HFFc6 (cell line): Measurements from ENCODE around the gene COLGALT1. TPM values are rescaled to one million over a fixed set of nuclear protein-coding genes. Genes with fewer than 3 reads are reported as not detected.
"Not testable (repeated sequence)": the region's sequence is repeated elsewhere in the genome, so short reads cannot be mapped to it uniquely, and the experiment has no call there.

Experiments used
- DNase-seq: peaks from one replicate; pipeline ENCODE4 v3.0.0-alpha.2; 2018
- H3K27ac Mint-ChIP-seq: 2 replicates; pipeline ENCODE4 v1.8.0; 2020; ENCODE audit warnings: mild to moderate bottlenecking, mixed read lengths
- H3K27me3 Mint-ChIP-seq: 2 replicates; pipeline ENCODE4 v1.8.0; 2021; ENCODE audit warnings: mild to moderate bottlenecking, moderate library complexity, mixed read lengths; ENCODE audit not compliant: insufficient read depth
- H3K36me3 Mint-ChIP-seq: 2 replicates; pipeline ENCODE4 v1.8.0; 2021; ENCODE audit warnings: low read depth, mixed read lengths
- H3K4me1 Mint-ChIP-seq: 2 replicates; pipeline ENCODE4 v1.8.0; 2020; ENCODE audit warnings: low read depth, mixed read lengths
- H3K4me3 Mint-ChIP-seq: 2 replicates; pipeline ENCODE4 v1.8.0; 2020; ENCODE audit warnings: mild to moderate bottlenecking, moderate library complexity, mixed read lengths
- H3K9me3 Mint-ChIP-seq: 2 replicates; pipeline ENCODE4 v1.8.0; 2020; ENCODE audit warnings: mild to moderate bottlenecking, mixed read lengths
- CTCF ChIP-seq: fragments of 200-600 bp; sonication (generic); IDR thresholded peaks from 2 replicates; pipeline ENCODE4 v1.5.0; 2021; ENCODE audit warnings: antibody characterized with exemption, mild to moderate bottlenecking
- total RNA-seq, 6 experiments: library from RNA; stranded (reverse); fragmentation: NEBNext Ultra II Directional; extraction: Animal tissue kit (Norgen Biotek cat#: 25700); gene quantifications; 2 replicates in 1 of 6; 3 replicates in 5 of 6; pipeline ENCODE4 v1.2.3, GENCODE V29; 2021

The COLGALT1 gene
- total RNA-seq, 6 experiments from 2014 or later: 102 to 115 (median 106) TPM

GRCh38 chr19:17512574-17512939 is 42.9 kb upstream of the COLGALT1 start:
- Mint-ChIP-seq H3K27me3 (peaks cover 4% of the 10 kb centered on the region), H3K4me3 (peak overlapping the region; percentile 97), H3K27ac (peak overlapping the region; percentile 71), H3K36me3 (peaks cover 46% of the 10 kb centered on the region), H3K4me1 (peaks cover 45% of the 10 kb centered on the region), H3K9me3 (peaks cover 32% of the 10 kb centered on the region)
- TF ChIP-seq CTCF: no peak
- DNase-seq: no peak

- Mint-ChIP-seq H3K9me3 (peaks cover 22% of the 10 kb centered on the region), H3K27ac (no peak overlapping the region), H3K4me3 (no peak overlapping the region), H3K36me3 (peaks cover 38% of the 10 kb centered on the region), H3K4me1 (peaks cover 23% of the 10 kb centered on the region), H3K27me3 (peaks cover 2% of the 10 kb centered on the region)
- no peak for DNase-seq
- no peak for TF ChIP-seq CTCF
These were observed 39.9 kb upstream of the COLGALT1 start for GRCh38 chr19:17515408-17516149.

GRCh38 chr19:17517898-17518297 is 37.6 kb upstream of the COLGALT1 start:
- H3K27ac Mint-ChIP-seq: no peak overlapping the region
- DNase-seq: no peak

GRCh38 chr19:17518654-17519053 is 36.8 kb upstream of the COLGALT1 start:
- H3K4me3 Mint-ChIP-seq, DNase-seq, H3K4me1 Mint-ChIP-seq, H3K27me3 Mint-ChIP-seq, H3K27ac Mint-ChIP-seq: not testable (repeated sequence)
- H3K36me3 Mint-ChIP-seq: peaks cover 29% of the 10 kb centered on the region
- peaks cover 15% of the 10 kb centered on the region for H3K9me3 Mint-ChIP-seq

More at GRCh38 chr19:17517898-17518297, 37.6 kb upstream of the COLGALT1 start:
- Mint-ChIP-seq H3K4me1 (peaks cover 9% of the 10 kb centered on the region), H3K9me3 (peaks cover 15% of the 10 kb centered on the region), H3K4me3 (no peak overlapping the region), H3K27me3 (peaks cover 2% of the 10 kb centered on the region), H3K36me3 (peaks cover 31% of the 10 kb centered on the region)
- TF ChIP-seq CTCF: no peak

GRCh38 chr19:17519967-17520366 is 35.5 kb upstream of the COLGALT1 start:
- Mint-ChIP-seq H3K4me1 (no peaks in the 10 kb centered on the region), H3K27ac (no peak overlapping the region), H3K36me3 (peaks cover 34% of the 10 kb centered on the region), H3K4me3 (no peak overlapping the region), H3K27me3 (peaks cover 1% of the 10 kb centered on the region), H3K9me3 (peaks cover 26% of the 10 kb centered on the region)
- DNase-seq: no peak
- no peak for TF ChIP-seq CTCF

- H3K36me3 Mint-ChIP-seq: peaks cover 32% of the 10 kb centered on the region
- DNase-seq: no peak
- no peak for TF ChIP-seq CTCF
- H3K4me1 Mint-ChIP-seq: no peaks in the 10 kb centered on the region
- no peak overlapping the region for H3K27ac Mint-ChIP-seq
- H3K27me3 Mint-ChIP-seq: no peaks in the 10 kb centered on the region; the same call in 1 of the 2 replicates
- H3K9me3 Mint-ChIP-seq: peaks cover 27% of the 10 kb centered on the region
- no peak overlapping the region for H3K4me3 Mint-ChIP-seq
These were observed 34.6 kb upstream of the COLGALT1 start for GRCh38 chr19:17520865-17521264.
